Prostate gland (tissue), 2 donors: ENCODE results near the gene LANCL2. TPM values are rescaled to one million over a fixed set of nuclear protein-coding genes. Genes with fewer than 3 reads are reported as not detected.

Source experiments
- DNase-seq: peaks from one replicate; pipeline ENCODE4 v3.0.0-alpha.2; 2019; ENCODE audit warnings: low spot score
- H3K27ac ChIP-seq, 2 donors: fragments of 200-600 bp; sonication (generic); 2 replicates each; pipeline ENCODE4 v1.5.1; 2017 to 2019
- H3K27me3 ChIP-seq: fragments of 200-600 bp; sonication (generic); replicated peaks from 2 replicates; pipeline ENCODE4 v1.5.1; 2019; ENCODE audit not compliant: insufficient read depth
- H3K36me3 ChIP-seq, 2 donors: fragments of 200-600 bp; sonication (generic); 1 replicate in 1 of 2; 2 replicates in 1 of 2; pipeline versions ENCODE4 v1.5.1 to v1.8.1; 2017 to 2019
- H3K4me1 ChIP-seq: fragments of 200-600 bp; sonication (generic); replicated peaks from 2 replicates; pipeline ENCODE4 v1.5.1; 2019
- H3K4me3 ChIP-seq, 2 donors: fragments of 200-600 bp; sonication (generic); 2 replicates each; pipeline ENCODE4 v1.5.1; 2017 to 2019
- H3K9me3 ChIP-seq: fragments of 200-600 bp; sonication (generic); 2 replicates; pipeline ENCODE4 v1.5.1; 2017
- POLR2A ChIP-seq: fragments of 450-650 bp; IDR thresholded peaks from one replicate; pipeline ENCODE4 v1.6.1; 2016; ENCODE audit warnings: antibody characterized with exemption, mild to moderate bottlenecking
- POLR2AphosphoS5 ChIP-seq: sonication (generic); formaldehyde crosslinking; IDR thresholded peaks from one replicate; pipeline ENCODE4 v1.6.1; 2017; ENCODE audit warnings: antibody characterized with exemption
- WGBS: methylation state at CpG from one replicate; pipeline ENCODE4 v1.1.5; 2018; 5-methylcytosine and 5-hydroxymethylcytosine counted together
- intact Hi-C: fragments of 100-400 bp; cut with DNase I; formaldehyde crosslinking; loops from one replicate; pipeline ENCODE4 v1.14.2; 2022
- total RNA-seq, 2 donors: library from RNA; depleted of rRNA; stranded (reverse); fragments of >200 nt; gene quantifications; one replicate each; pipeline ENCODE4 v1.1.0, GENCODE V29; 2016
- TF ChIP-seq, protein P1 (sequence below), 4 experiments: fragments of 200-600 bp in 2 of 4; fragments of 450-650 bp in 2 of 4; sonication (generic) in 2 of 4; IDR thresholded peaks; 1 replicate in 3 of 4; 2 replicates in 1 of 4; pipeline ENCODE4 v1.5.1; 2016 to 2019; ENCODE audit warnings: antibody characterized with exemption in 4 of 4, mild to moderate bottlenecking in 2 of 4, moderate library complexity in 2 of 4

LANCL2 gene
- total RNA-seq, 2 donors from 2014 or later: 17.7 to 26.9 TPM

DNA sequence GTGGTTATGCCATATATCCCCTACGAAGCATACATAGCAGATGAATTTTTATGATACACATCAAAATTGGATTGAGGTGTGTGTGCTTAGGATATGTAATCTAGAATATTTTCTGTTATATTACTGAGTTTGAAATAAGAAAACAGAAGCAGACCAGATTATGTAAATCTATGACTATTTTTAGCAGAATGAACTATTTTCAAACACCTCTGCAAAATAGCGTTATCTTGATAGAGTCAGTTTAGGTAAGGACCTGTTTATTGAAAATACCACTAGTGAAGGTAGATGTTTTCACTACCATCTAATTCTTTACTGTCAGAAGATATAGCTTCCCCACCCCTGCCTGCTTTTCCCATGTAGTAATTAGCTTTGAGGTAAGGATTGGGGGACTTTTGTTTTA, 9.1 kb downstream of the LANCL2 start:
- no peaks in the 10 kb centered on the region for H3K36me3 ChIP-seq
- WGBS: 91% methylated on average over 2 of the region's 2 CpGs
- H3K27ac ChIP-seq: no peak overlapping the region
- H3K27me3 ChIP-seq: no peaks in the 10 kb centered on the region
- no peaks in the 10 kb centered on the region for H3K9me3 ChIP-seq
- intact Hi-C loops: no loop called here
- DNase-seq: no peak
- TF ChIP-seq, protein P1, sequence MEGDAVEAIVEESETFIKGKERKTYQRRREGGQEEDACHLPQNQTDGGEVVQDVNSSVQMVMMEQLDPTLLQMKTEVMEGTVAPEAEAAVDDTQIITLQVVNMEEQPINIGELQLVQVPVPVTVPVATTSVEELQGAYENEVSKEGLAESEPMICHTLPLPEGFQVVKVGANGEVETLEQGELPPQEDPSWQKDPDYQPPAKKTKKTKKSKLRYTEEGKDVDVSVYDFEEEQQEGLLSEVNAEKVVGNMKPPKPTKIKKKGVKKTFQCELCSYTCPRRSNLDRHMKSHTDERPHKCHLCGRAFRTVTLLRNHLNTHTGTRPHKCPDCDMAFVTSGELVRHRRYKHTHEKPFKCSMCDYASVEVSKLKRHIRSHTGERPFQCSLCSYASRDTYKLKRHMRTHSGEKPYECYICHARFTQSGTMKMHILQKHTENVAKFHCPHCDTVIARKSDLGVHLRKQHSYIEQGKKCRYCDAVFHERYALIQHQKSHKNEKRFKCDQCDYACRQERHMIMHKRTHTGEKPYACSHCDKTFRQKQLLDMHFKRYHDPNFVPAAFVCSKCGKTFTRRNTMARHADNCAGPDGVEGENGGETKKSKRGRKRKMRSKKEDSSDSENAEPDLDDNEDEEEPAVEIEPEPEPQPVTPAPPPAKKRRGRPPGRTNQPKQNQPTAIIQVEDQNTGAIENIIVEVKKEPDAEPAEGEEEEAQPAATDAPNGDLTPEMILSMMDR (IDR thresholded peaks at IDR 0.05): no peak
- TF ChIP-seq POLR2A (no peak), POLR2AphosphoS5 (no peak)
- no peaks in the 10 kb centered on the region for H3K4me1 ChIP-seq
- H3K4me3 ChIP-seq: no peak overlapping the region

DNA sequence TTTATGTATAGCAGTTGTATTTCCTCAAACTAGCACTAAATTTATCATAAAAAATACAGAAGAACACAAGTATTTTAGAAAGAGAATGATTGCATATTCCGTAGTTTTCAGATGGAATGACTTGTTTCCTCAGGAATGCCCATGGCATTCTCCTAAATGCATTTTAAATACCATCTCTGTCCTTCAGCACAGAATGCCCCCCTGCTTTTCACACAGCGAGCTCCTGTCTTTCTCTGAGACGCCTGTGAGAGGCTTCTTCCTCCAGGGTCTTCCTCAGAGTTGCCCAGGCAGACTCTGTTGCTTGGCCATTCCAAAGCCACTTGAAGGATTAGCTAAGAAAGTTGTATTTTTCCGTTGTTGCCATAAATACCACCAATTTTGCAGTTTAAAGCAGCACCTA, 10.1 kb downstream of the LANCL2 start:
- Histone ChIP-seq H3K4me3 (no peak overlapping the region), H3K36me3 (no peaks in the 10 kb centered on the region), H3K9me3 (no peaks in the 10 kb centered on the region), H3K4me1 (no peaks in the 10 kb centered on the region), H3K27ac (no peak overlapping the region), H3K27me3 (no peaks in the 10 kb centered on the region)
- TF ChIP-seq POLR2A (no peak), POLR2AphosphoS5 (no peak)
- TF ChIP-seq, protein P1 (IDR thresholded peaks at IDR 0.05): no peak
- DNase-seq: no peak
- 98% methylated on average over 4 of the region's 4 CpGs for WGBS
- intact Hi-C loops: no loop called here

DNA sequence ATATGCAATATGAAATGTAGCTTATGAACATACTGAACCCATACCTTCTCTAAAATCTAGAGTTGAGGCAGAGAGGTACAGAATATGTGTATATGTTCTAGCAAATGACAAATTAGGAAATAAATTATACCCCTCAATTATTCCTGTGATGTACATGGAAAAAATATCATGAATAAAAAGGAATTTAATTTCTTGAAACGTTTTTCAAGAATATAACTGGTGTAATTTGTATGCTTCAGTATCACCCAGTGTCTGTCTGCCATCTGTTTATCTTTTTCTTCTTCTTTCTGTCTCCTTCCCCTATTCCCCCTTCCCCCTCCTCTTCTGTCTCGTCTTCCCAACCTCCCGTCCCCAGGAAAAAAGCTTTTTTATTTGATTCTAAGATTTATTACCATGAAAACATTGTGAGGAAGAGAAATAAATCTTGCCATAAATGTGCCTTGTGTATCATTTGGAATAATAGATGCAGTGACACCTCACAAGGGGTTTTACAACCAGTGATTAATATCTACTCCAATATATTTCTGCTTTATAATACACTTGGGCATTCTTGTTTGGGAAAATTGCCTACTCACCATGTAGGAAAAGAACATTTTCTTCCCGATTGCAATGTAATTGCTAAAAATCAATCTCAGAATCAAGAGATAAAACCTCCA, 12.2 kb downstream of the LANCL2 start:
- no peak overlapping the region for H3K4me3 ChIP-seq
- no peaks in the 10 kb centered on the region for H3K36me3 ChIP-seq
- DNase-seq: no peak
- intact Hi-C loops: no loop called here
- TF ChIP-seq, protein P1 (IDR thresholded peaks at IDR 0.05): no peak
- peak; percentile 31 for TF ChIP-seq POLR2AphosphoS5
- TF ChIP-seq POLR2A: no peak
- H3K4me1 ChIP-seq: no peaks in the 10 kb centered on the region
- WGBS: 13% methylated on average over 4 of the region's 4 CpGs
- no peaks in the 10 kb centered on the region for H3K9me3 ChIP-seq
- H3K27ac ChIP-seq: no peak overlapping the region
- no peaks in the 10 kb centered on the region for H3K27me3 ChIP-seq

DNA sequence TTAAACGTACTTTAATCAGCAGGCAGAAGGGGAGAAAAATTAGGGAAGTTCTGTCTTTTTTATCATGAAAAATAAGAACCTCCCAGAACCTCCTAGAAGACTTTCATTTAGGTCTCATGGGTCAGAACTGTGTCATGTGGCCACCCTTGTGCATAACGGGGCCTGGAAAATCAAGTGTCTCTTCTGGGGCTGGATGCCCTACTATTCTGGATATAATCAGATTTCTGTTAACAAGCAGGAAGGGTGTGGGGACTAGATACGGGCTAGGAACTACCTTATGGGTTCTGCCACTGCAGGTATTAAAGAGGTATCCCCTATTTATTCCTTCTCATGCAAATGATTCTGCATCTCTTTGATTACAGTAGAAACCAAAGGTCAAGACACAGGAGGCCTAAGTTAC, 14.1 kb downstream of the LANCL2 start:
- no peak overlapping the region for H3K4me3 ChIP-seq
- no peaks in the 10 kb centered on the region for H3K27me3 ChIP-seq
- DNase-seq: no peak
- H3K9me3 ChIP-seq: no peaks in the 10 kb centered on the region
- no peak for TF ChIP-seq POLR2A
- no peak for TF ChIP-seq POLR2AphosphoS5
- TF ChIP-seq, protein P1 (IDR thresholded peaks at IDR 0.05): no peak
- H3K36me3 ChIP-seq: no peaks in the 10 kb centered on the region
- WGBS: 90% methylated on average over 3 of the region's 3 CpGs
- no peak overlapping the region for H3K27ac ChIP-seq
- intact Hi-C loops: no loop called here
- no peaks in the 10 kb centered on the region for H3K4me1 ChIP-seq

DNA sequence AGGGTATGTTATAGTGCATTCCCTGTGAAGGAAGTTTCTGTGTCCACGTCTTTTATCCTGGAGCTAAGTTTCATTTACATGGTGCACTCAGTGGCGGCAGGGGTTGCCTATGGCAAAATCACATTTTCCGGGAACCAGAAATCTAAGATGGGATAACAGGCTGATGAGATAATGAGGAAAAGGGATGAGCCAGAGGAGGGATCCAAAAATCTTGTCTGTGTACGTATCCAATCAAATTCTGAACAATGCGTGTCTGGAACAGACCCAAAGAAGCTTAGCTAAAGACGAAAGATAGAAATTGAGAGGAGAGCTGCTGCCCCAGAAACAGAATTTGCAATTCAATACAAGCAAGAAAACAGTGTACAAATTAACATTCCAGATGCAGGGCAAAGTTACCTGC, 16.1 kb downstream of the LANCL2 start:
- WGBS: 68% methylated on average over 6 of the region's 6 CpGs
- intact Hi-C loops: no loop called here

More for the DNA sequence above, 16.1 kb downstream of the LANCL2 start:
- Histone ChIP-seq H3K9me3 (no peaks in the 10 kb centered on the region), H3K27me3 (no peaks in the 10 kb centered on the region), H3K27ac (no peak overlapping the region), H3K36me3 (no peaks in the 10 kb centered on the region), H3K4me3 (no peak overlapping the region), H3K4me1 (no peaks in the 10 kb centered on the region)
- TF ChIP-seq, protein P1 (IDR thresholded peaks at IDR 0.05): no peak
- no peak for TF ChIP-seq POLR2A
- TF ChIP-seq POLR2AphosphoS5: no peak
- no peak for DNase-seq
